Retina (tissue), 1 donor: Measurements from ENCODE around the gene LEMD3.
"Not testable (repeated sequence)": the region's sequence is repeated elsewhere in the genome, so short reads cannot be mapped to it uniquely, and the experiment has no call there.

Source experiments
- DNase-seq: peaks from one replicate; pipeline ENCODE4 v3.0.0-alpha.2; 2016

The LEMD3 gene

GRCh38 chr12:65280306-65280705, 110.9 kb downstream of the LEMD3 start:
- DNase-seq, result no peak

DNA sequence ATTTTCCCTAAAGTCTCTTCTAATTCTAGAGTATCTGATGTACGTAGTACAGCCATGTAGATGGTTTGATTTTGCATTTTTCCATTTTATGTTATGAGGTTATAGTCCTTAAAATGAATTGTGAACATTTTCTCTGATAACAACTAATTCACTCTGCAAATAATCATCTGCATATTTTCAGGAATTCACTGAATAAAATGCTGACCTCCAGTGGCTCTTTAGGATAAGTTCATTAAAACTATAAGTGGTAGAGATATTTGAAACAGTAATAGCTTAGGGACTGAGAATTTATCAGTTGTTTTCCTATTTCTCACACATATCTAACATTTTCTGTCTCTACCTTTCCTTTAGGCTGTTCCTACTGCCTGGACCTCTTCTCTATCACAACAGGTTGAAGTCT, 113.5 kb downstream of the LEMD3 start:
- DNase-seq, result no peak

DNA sequence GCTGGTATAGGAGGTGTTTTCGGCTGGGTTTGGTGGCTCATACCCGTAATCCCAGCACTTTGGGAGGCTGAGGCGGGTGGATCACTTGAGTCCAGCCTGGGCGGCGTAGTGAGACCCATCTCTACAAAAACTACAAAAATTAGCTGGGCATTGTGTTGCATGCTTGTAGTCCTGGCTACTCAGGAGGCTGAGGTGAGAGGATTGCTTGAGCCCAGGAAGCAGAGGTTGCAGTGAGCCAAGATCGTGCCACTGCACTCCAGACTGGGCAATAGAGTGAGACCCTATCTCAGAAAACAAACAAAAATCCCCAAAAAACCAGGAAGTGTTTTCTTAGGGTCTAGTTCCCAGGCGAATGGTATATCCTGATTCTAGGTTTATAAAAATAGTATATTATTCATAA, 116.1 kb downstream of the LEMD3 start:
- not testable (repeated sequence) for DNase-seq

DNA sequence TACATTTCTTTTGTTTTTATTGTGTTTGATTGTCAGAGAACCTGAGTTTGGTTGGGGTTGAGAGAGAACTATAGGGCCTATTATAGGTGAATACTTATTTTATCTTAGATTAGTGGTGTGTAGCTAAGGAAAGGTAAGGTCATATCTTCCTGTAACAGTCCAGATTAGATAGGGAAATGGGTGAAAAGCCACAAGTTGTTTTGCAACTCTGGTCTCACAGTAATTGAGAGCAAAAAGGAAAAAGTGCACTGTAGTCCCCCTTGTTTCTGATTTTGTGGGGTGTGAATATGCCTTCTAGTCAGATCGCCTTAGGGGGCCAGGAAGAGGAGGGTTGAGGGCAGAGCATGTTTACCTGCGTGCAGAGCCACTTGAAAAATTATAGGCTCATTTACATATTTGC, 118.0 kb downstream of the LEMD3 start:
- no peak for DNase-seq

GRCh38 chr12:65292241-65292640, 122.9 kb downstream of the LEMD3 start:
- no peak for DNase-seq

DNA sequence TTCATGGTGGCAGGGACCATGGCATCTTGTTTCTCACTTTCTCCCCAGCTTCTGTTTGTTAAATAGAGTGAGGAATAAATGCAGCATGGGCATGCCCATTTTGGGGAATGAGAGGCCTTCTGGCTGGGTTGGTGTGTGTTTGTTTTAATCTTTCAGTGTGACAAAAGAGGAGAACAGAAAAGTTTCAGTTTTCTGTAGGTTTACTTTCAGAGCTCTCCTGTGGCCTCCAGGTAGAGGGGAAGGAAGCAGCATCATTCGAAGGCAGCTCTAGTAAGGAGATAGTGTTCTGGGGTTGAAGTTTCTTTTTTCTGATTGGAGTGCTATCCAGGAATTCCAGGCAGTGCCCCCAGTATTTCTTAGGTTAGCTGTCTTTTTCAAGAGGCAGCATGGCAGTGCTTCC, 124.4 kb downstream of the LEMD3 start:
- DNase-seq, result no peak

DNA sequence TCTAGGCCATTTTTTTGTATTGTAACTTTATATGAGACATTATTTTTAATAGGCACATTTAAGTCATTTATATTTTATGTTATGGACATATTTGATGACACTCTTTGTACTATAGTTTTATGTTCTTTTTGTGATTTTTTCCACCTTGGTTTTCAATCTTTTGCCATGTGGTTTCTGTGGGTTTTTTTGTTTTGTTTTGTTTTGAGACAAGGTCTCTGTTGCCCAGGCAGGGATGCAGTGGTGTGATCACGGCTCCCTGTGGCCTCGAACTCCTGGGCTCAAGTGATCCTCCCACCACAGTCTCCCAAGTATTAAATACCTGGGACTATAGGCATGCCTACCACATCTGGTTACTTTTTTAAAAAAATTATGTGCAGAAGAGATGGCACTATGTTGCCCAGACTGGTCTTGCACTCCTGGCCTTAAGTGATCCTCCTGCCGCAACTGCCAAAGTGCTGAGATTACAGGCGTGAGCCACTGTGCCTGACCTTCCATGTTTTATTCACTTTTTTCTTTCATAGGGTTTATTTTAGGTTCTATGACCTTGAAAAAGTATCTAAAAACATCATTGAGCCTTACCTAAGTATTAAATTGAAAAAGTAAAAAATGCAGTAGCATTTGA, 125.4 kb downstream of the LEMD3 start:
- DNase-seq, result no peak

DNA sequence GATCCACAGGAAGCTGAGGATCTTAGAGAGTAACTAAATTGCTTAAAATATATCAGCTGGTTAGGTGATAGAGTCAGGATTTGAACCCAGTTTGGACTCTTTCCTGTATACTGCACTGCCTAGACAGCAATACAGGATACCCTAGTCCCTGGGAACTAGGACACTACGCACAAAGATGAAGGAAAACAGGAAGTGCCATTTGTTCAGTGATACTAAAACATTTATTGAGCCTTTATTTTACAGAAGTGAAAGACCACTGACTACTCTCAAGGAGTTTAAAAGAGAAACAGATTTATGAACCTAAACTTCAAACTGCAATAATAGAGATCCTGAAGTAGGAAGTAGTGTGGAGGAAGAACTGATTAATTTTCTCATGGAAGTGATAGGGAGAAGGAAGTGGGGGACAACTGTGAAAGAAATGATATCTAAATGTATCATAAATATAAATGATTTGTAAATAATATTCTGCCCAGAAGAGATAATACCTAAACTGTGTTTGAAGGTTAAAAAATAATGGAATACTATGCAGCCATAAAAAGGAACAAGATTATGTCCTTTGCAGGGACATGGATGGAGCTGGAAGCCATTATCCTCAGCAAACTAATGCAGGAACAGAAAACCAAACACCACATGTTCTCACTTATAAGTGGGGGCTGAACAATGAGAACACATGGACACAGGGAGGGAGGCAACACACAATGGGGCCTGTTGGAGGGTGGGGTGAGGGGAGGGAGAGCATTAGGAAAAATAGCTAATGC, 127.3 kb downstream of the LEMD3 start:
- no peak for DNase-seq
